GM23248 (cell line): ENCODE measurements around the gene IL17REL. TPM values are rescaled to one million over a fixed set of nuclear protein-coding genes. Genes with fewer than 3 reads are reported as not detected.

Experiments
- DNase-seq: peaks from one replicate; pipeline ENCODE4 v3.0.0-alpha.2; 2015
- H2AFZ ChIP-seq: fragments of 200-600 bp; sonication (generic); 2 replicates; pipeline ENCODE4 v1.6.1; 2016; ENCODE audit warnings: antibody characterized with exemption
- H3F3A ChIP-seq: fragments of 200-600 bp; sonication (generic); 2 replicates; pipeline ENCODE4 v1.6.1; 2016; ENCODE audit warnings: mild to moderate bottlenecking, antibody characterized with exemption, mixed run types; ENCODE audit not compliant: insufficient read depth
- H3K27ac ChIP-seq: fragments of 200-600 bp; sonication (generic); 2 replicates; pipeline ENCODE4 v1.5.1; 2016; ENCODE audit warnings: mild to moderate bottlenecking
- H3K27me3 ChIP-seq: fragments of 200-600 bp; sonication (generic); replicated peaks from 2 replicates; pipeline ENCODE4 v1.6.1; 2016; ENCODE audit warnings: mild to moderate bottlenecking; ENCODE audit not compliant: insufficient read depth
- H3K36me3 ChIP-seq: fragments of 200-600 bp; sonication (generic); 2 replicates; pipeline ENCODE4 v1.6.1; 2016; ENCODE audit warnings: low read depth, mild to moderate bottlenecking
- H3K4me1 ChIP-seq: fragments of 200-600 bp; sonication (generic); 2 replicates; pipeline ENCODE4 v1.6.1; 2016; ENCODE audit warnings: mild to moderate bottlenecking; ENCODE audit not compliant: insufficient read depth
- H3K4me2 ChIP-seq: fragments of 200-600 bp; sonication (generic); one replicate; pipeline ENCODE4 v1.6.1; 2016; ENCODE audit warnings: mild to moderate bottlenecking; ENCODE audit not compliant: unreplicated experiment
- H3K4me3 ChIP-seq: fragments of 200-600 bp; sonication (generic); 2 replicates; pipeline ENCODE4 v1.5.1; 2016; ENCODE audit warnings: mild to moderate bottlenecking
- H3K79me2 ChIP-seq: fragments of 200-600 bp; sonication (generic); 2 replicates; pipeline ENCODE4 v1.6.1; 2016; ENCODE audit warnings: mild to moderate bottlenecking; ENCODE audit not compliant: insufficient read depth
- H3K9ac ChIP-seq: fragments of 200-600 bp; sonication (generic); 2 replicates; pipeline ENCODE4 v1.6.1; 2016; ENCODE audit warnings: mild to moderate bottlenecking
- H3K9me2 ChIP-seq: fragments of 200-600 bp; sonication (generic); 2 replicates; pipeline ENCODE4 v1.6.1; 2016; ENCODE audit warnings: mixed run types, mild to moderate bottlenecking, moderate library complexity; ENCODE audit not compliant: insufficient read depth
- H3K9me3 ChIP-seq: fragments of 200-600 bp; sonication (generic); one replicate; pipeline ENCODE4 v1.6.1; 2017; ENCODE audit warnings: low read depth
- H4K20me1 ChIP-seq: fragments of 200-600 bp; sonication (generic); 2 replicates; pipeline ENCODE4 v1.6.0; 2016; ENCODE audit not compliant: insufficient read depth
- EZH2 ChIP-seq: fragments of 200-600 bp; sonication (generic); IDR thresholded peaks from 2 replicates; pipeline ENCODE4 v1.6.1; 2018; ENCODE audit warnings: antibody characterized with exemption, mild to moderate bottlenecking; ENCODE audit not compliant: insufficient read depth, poor library complexity, severe bottlenecking
- EZH2phosphoT487 ChIP-seq: fragments of 200-600 bp; sonication (generic); IDR thresholded peaks from 2 replicates; pipeline ENCODE4 v1.6.1; 2018; ENCODE audit warnings: antibody characterized with exemption, moderate library complexity, mild to moderate bottlenecking, low read depth; ENCODE audit not compliant: insufficient read depth
- WGBS, 2 experiments: methylation state at CpG; one replicate each; pipeline ENCODE4 v1.1.6; 2015 to 2017; ENCODE audit warnings: low lambda C conversion rate in 2 of 2, low coverage in 1 of 2; ENCODE audit errors: missing lambda C conversion rate in 2 of 2; 5-methylcytosine and 5-hydroxymethylcytosine counted together
- in situ Hi-C: fragments of 300-500 bp; cut with MboI; formaldehyde crosslinking; loops from 2 replicates; pipeline ENCODE4 v1.15.0; 2020
- polyA plus RNA-seq: library from polyadenylated mRNA; unstranded; fragments of >200 nt; fragmentation: Nextera tagmentation; extraction: Ambion mirVana; gene quantifications from 2 replicates; pipeline ENCODE4 v1.2.1, GENCODE V29; 2016
- total RNA-seq: library from RNA; depleted of rRNA; stranded (reverse); fragments of >200 nt; shearing (Covaris generic); gene quantifications from 2 replicates; pipeline ENCODE4 v1.2.3, GENCODE V29; 2014

IL17REL gene
- total and polyA plus RNA-seq, 2 experiments from 2014 or later = not detected

- TF ChIP-seq EZH2phosphoT487 = no peak
- peak; percentile 71 for TF ChIP-seq EZH2
- no peak overlapping the region for H3K4me3 ChIP-seq
- H3F3A ChIP-seq = no peaks in the 10 kb centered on the region
- H3K9me3 ChIP-seq = no peaks in the 10 kb centered on the region
- peaks cover 48% of the 10 kb centered on the region for H3K27me3 ChIP-seq
- in situ Hi-C loops = no loop called here
- WGBS, 2 experiments = 34 to 36% methylated on average over 15 to 18 of the region's 18 CpGs
- no peaks in the 10 kb centered on the region for H4K20me1 ChIP-seq
- no peak for DNase-seq
- no peak overlapping the region for H3K9ac ChIP-seq
- H3K27ac ChIP-seq = no peak overlapping the region
- H2AFZ ChIP-seq = no peak overlapping the region
- no peak overlapping the region for H3K4me2 ChIP-seq
- H3K9me2 ChIP-seq = no peaks in the 10 kb centered on the region
- no peaks in the 10 kb centered on the region for H3K79me2 ChIP-seq
- no peaks in the 10 kb centered on the region for H3K4me1 ChIP-seq
- H3K36me3 ChIP-seq = no peaks in the 10 kb centered on the region
Measured at GRCh38 chr22:50011447-50012210, 936 bp downstream of the IL17REL start.

GRCh38 chr22:50010676-50011446 is 1.7 kb downstream of the IL17REL start:
- no peak overlapping the region for H3K9ac ChIP-seq
- H3K4me3 ChIP-seq = no peak overlapping the region
- H3K4me2 ChIP-seq = no peak overlapping the region
- no peaks in the 10 kb centered on the region for H3K36me3 ChIP-seq
- H3K79me2 ChIP-seq = no peaks in the 10 kb centered on the region
- H3K4me1 ChIP-seq = no peaks in the 10 kb centered on the region
- WGBS, 2 experiments = 2 to 5% methylated on average over 17 to 34 of the region's 61 CpGs
- H3K27me3 ChIP-seq = peaks cover 48% of the 10 kb centered on the region
- DNase-seq = no peak
- no peak overlapping the region for H3K27ac ChIP-seq
- no peaks in the 10 kb centered on the region for H3K9me2 ChIP-seq
- no peaks in the 10 kb centered on the region for H4K20me1 ChIP-seq
- H2AFZ ChIP-seq = no peak overlapping the region
- no peak for TF ChIP-seq EZH2
- TF ChIP-seq EZH2phosphoT487 = no peak
- no peaks in the 10 kb centered on the region for H3K9me3 ChIP-seq
- H3F3A ChIP-seq = no peaks in the 10 kb centered on the region
- in situ Hi-C loops = no loop called here

GRCh38 chr22:50009765-50010675 is 2.5 kb downstream of the IL17REL start:
- in situ Hi-C loops = no loop called here
- Histone ChIP-seq H4K20me1 (no peaks in the 10 kb centered on the region), H3K9me3 (no peaks in the 10 kb centered on the region), H3K4me3 (no peak overlapping the region), H3K27ac (no peak overlapping the region), H3K79me2 (no peaks in the 10 kb centered on the region), H3K9me2 (no peaks in the 10 kb centered on the region), H3K36me3 (no peaks in the 10 kb centered on the region), H3K9ac (no peak overlapping the region), H2AFZ (no peak overlapping the region), H3F3A (no peaks in the 10 kb centered on the region), H3K27me3 (peaks cover 50% of the 10 kb centered on the region), H3K4me2 (no peak overlapping the region), H3K4me1 (no peaks in the 10 kb centered on the region)
- WGBS, 2 experiments = 59 to 62% methylated on average over 34 to 39 of the region's 46 CpGs
- no peak for DNase-seq
- TF ChIP-seq EZH2 (no peak), EZH2phosphoT487 (no peak)

GRCh38 chr22:50009251-50009650 is 3.3 kb downstream of the IL17REL start:
- WGBS, 2 experiments = 74 to 78% methylated on average over 16 of the region's 16 CpGs
- TF ChIP-seq EZH2phosphoT487 (no peak), EZH2 (no peak)
- Histone ChIP-seq H3K4me3 (no peak overlapping the region), H3K9me3 (no peaks in the 10 kb centered on the region), H3K4me2 (no peak overlapping the region), H3K79me2 (no peaks in the 10 kb centered on the region), H2AFZ (no peak overlapping the region), H3K4me1 (no peaks in the 10 kb centered on the region), H3F3A (no peaks in the 10 kb centered on the region), H3K36me3 (no peaks in the 10 kb centered on the region), H4K20me1 (no peaks in the 10 kb centered on the region), H3K9me2 (no peaks in the 10 kb centered on the region), H3K27me3 (peaks cover 43% of the 10 kb centered on the region), H3K27ac (no peak overlapping the region), H3K9ac (no peak overlapping the region)
- in situ Hi-C loops = no loop called here
- no peak for DNase-seq
